SKM-1 treated with dmso at 0.1 percent for 144 hours (cell line): ENCODE measurements around the gene NFKBIA.
"Not testable (repeated sequence)": the region's sequence is repeated elsewhere in the genome, so short reads cannot be mapped to it uniquely, and the experiment has no call there.

Source experiments
- DNase-seq: peaks from one replicate; lab custom pipeline; 2025; ENCODE audit not compliant: unreplicated experiment; lab: John Stamatoyannopoulos, UW

Gene NFKBIA

GRCh38 chr14:35404449-35405303, at the start of gene NFKBIA:
NFKBIA (minus strand) TSS chr14:35404749; CDS start chr14:35404644, 105 bp downstream.
- peak; percentile 62 for DNase-seq

GRCh38 chr14:35446450-35446849, 41.9 kb upstream of the NFKBIA start:
- DNase-seq, result no peak

- no peak for DNase-seq
Observed at GRCh38 chr14:35444104-35444503, 39.6 kb upstream of the NFKBIA start.

GRCh38 chr14:35441160-35441559, 36.6 kb upstream of the NFKBIA start:
- DNase-seq, result no peak

- no peak for DNase-seq
Observed at GRCh38 chr14:35438910-35439713, 34.6 kb upstream of the NFKBIA start.

- DNase-seq, result not testable (repeated sequence)
Observed at GRCh38 chr14:35438492-35438891, 33.9 kb upstream of the NFKBIA start.

- no peak for DNase-seq
Observed at GRCh38 chr14:35435177-35435576, 30.6 kb upstream of the NFKBIA start.

- no peak for DNase-seq
Observed at GRCh38 chr14:35433826-35434225, 29.3 kb upstream of the NFKBIA start.

GRCh38 chr14:35430459-35431199, 26.1 kb upstream of the NFKBIA start:
- no peak for DNase-seq

- DNase-seq, result no peak
Observed at GRCh38 chr14:35429951-35430350, 25.4 kb upstream of the NFKBIA start.

GRCh38 chr14:35425850-35426249, 21.3 kb upstream of the NFKBIA start:
- no peak for DNase-seq

- DNase-seq, result no peak
Observed at GRCh38 chr14:35423621-35424020, 19.1 kb upstream of the NFKBIA start.

GRCh38 chr14:35420036-35420811, 15.7 kb upstream of the NFKBIA start:
- no peak for DNase-seq

- no peak for DNase-seq
Observed at GRCh38 chr14:35419429-35419841, 14.9 kb upstream of the NFKBIA start.

GRCh38 chr14:35418093-35418492, 13.5 kb upstream of the NFKBIA start:
- DNase-seq, result no peak

- DNase-seq, result no peak
Observed at GRCh38 chr14:35416108-35416750, 11.7 kb upstream of the NFKBIA start.

- no peak for DNase-seq
Observed at GRCh38 chr14:35414365-35414764, 9.8 kb upstream of the NFKBIA start.

- no peak for DNase-seq
Observed at GRCh38 chr14:35412272-35413056, 7.9 kb upstream of the NFKBIA start.

- no peak for DNase-seq
Observed at GRCh38 chr14:35410858-35411257, 6.3 kb upstream of the NFKBIA start.
